Astrocyte (in vitro differentiated cells and primary cell): Measurements from ENCODE around the gene MIEF2. TPM values are rescaled to one million over a fixed set of nuclear protein-coding genes. Genes with fewer than 3 reads are reported as not detected.
A peak's percentile ranks its signal among the peaks of the same experiment; 100 is the strongest.

Experiments used
- DNase-seq: peaks from one replicate; pipeline ENCODE4 v3.0.0-alpha.2; 2010; ENCODE audit warnings: low read depth
- FAIRE-seq: peaks from 2 replicates; lab custom pipeline; 2011; peaks lifted over from hg19 to GRCh38; lab: Jason Lieb, UNC
- H2AFZ ChIP-seq: 2 replicates; pipeline ENCODE4 v1.6.0; 2012; ENCODE audit warnings: low read depth, low read length, inconsistent platforms
- H3K27ac ChIP-seq: 2 replicates; pipeline ENCODE4 v1.5.1; 2011; ENCODE audit warnings: low read depth, low read length, inconsistent platforms
- H3K27me3 ChIP-seq: 2 replicates; pipeline ENCODE4 v1.6.0; 2011; ENCODE audit warnings: low read length, inconsistent platforms; ENCODE audit not compliant: insufficient read depth
- H3K36me3 ChIP-seq: 2 replicates; pipeline ENCODE4 v1.5.1; 2011; ENCODE audit warnings: low read length, inconsistent platforms; ENCODE audit not compliant: insufficient read depth
- H3K4me1 ChIP-seq: 2 replicates; pipeline ENCODE4 v1.5.1; 2011; ENCODE audit warnings: low read length, inconsistent platforms; ENCODE audit not compliant: insufficient read depth
- H3K4me2 ChIP-seq: 2 replicates; pipeline ENCODE4 v1.6.0; 2012; ENCODE audit warnings: low read length, inconsistent platforms
- H3K4me3 ChIP-seq: 2 replicates; pipeline ENCODE4 v1.5.1; 2011; ENCODE audit warnings: low read depth, mild to moderate bottlenecking, low read length, inconsistent platforms; ENCODE audit not compliant: insufficient read depth
- H3K79me2 ChIP-seq: 2 replicates; pipeline ENCODE4 v1.6.0; 2012; ENCODE audit warnings: mild to moderate bottlenecking, low read length, inconsistent platforms; ENCODE audit not compliant: insufficient read depth
- H3K9ac ChIP-seq: 2 replicates; pipeline ENCODE4 v1.6.0; 2012; ENCODE audit warnings: mild to moderate bottlenecking, low read length, inconsistent platforms
- H3K9me3 ChIP-seq: 2 replicates; pipeline ENCODE4 v1.5.1; 2012; ENCODE audit warnings: low read depth, mild to moderate bottlenecking, low read length, inconsistent platforms; ENCODE audit not compliant: insufficient read depth
- H4K20me1 ChIP-seq: 2 replicates; pipeline ENCODE4 v1.6.0; 2012; ENCODE audit warnings: low read length, inconsistent platforms; ENCODE audit not compliant: insufficient read depth
- H3K27ac Mint-ChIP-seq: one replicate; pipeline ENCODE4 v1.8.0; 2021; ENCODE audit warnings: mild to moderate bottlenecking, mixed read lengths; ENCODE audit not compliant: unreplicated experiment
- H3K27me3 Mint-ChIP-seq: one replicate; pipeline ENCODE4 v1.8.0; 2021; ENCODE audit warnings: low read depth, mixed read lengths; ENCODE audit not compliant: unreplicated experiment
- H3K36me3 Mint-ChIP-seq: one replicate; pipeline ENCODE4 v1.8.0; 2021; ENCODE audit warnings: low read depth, mixed read lengths; ENCODE audit not compliant: unreplicated experiment
- H3K4me1 Mint-ChIP-seq: one replicate; pipeline ENCODE4 v1.8.0; 2021; ENCODE audit warnings: low read depth, mixed read lengths; ENCODE audit not compliant: unreplicated experiment
- H3K4me3 Mint-ChIP-seq: one replicate; pipeline ENCODE4 v1.8.0; 2021; ENCODE audit warnings: mild to moderate bottlenecking, moderate library complexity, mixed read lengths; ENCODE audit not compliant: unreplicated experiment
- H3K9me3 Mint-ChIP-seq: one replicate; pipeline ENCODE4 v1.8.0; 2021; ENCODE audit warnings: mild to moderate bottlenecking, mixed read lengths; ENCODE audit not compliant: unreplicated experiment
- CTCF ChIP-seq: IDR thresholded peaks from 2 replicates; pipeline ENCODE4 v1.5.1; 2011; ENCODE audit warnings: low read depth, mild to moderate bottlenecking, inconsistent platforms, low read length, moderate library complexity; ENCODE audit not compliant: insufficient read depth
- EZH2 ChIP-seq: IDR thresholded peaks from 2 replicates; pipeline ENCODE4 v1.6.1; 2012; ENCODE audit warnings: mild to moderate bottlenecking, low read length, inconsistent platforms; ENCODE audit not compliant: insufficient read depth
- total RNA-seq: library from RNA; stranded (reverse); gene quantifications from 2 replicates; pipeline ENCODE4 v1.2.1, GENCODE V29; 2021

Gene MIEF2
- total RNA-seq, 1 donor from 2014 or later, result 14.1 TPM

DNA sequence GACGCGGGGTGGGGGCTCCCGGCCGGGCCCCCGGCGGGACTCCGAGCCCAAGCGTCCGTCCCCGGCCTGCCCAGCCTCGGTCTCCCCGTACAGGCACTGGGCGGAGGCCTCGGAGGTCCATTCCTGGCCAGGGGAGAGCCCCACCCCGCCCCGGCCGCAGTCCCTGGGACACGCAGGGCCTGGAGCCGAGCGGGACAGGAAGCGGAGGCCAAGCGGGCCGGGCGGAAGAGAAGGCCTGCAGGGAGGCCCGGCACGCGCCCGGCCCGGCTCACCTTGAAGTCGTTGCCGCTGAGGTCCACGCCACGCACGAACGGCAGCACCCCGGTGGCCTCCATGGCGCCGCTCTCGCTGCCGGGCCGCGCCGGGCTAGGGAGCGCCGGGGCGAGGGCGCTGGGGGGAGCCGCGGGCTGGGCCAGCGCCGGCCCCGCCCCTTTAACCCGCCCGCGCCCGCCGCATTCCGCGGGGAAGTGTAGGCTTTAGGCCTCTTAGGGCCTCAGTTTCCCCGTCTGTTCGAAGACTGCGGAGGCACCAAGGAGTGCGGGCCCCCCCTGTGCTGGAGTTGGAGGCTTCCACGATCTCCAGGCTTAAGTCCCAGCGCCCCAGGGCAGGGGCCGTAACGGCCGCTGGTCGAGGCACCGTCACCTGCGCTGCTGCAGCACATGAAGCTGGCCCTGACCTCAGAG lies 2.0 kb upstream of the MIEF2 start, which contains the start of gene FLII:
TSS of gene FLII (minus strand) at position 383 of the 683 bp plus-strand sequence. CDS start at position 335, 48 bp downstream.
- peaks cover 53% of the 10 kb centered on the region for H4K20me1 ChIP-seq
- FAIRE-seq (no peak), DNase-seq (peak; percentile 23)
- no peaks in the 10 kb centered on the region for H3K9me3 ChIP-seq
- H3K36me3 Mint-ChIP-seq, result peaks cover 5% of the 10 kb centered on the region
- H3K27ac ChIP-seq, result peak within 1 kb of the TSS; percentile 90
- H3K27ac Mint-ChIP-seq, result peak within 1 kb of the TSS; percentile 97
- H3K4me3 Mint-ChIP-seq, result peak within 1 kb of the TSS; percentile 98
- peaks cover 12% of the 10 kb centered on the region for H3K36me3 ChIP-seq
- peak within 1 kb of the TSS; percentile 92 for H3K4me2 ChIP-seq
- H3K4me1 Mint-ChIP-seq, result peaks cover 21% of the 10 kb centered on the region
- peaks cover 26% of the 10 kb centered on the region for H3K4me1 ChIP-seq
- H3K27me3 Mint-ChIP-seq, result no peaks in the 10 kb centered on the region
- peak within 1 kb of the TSS; percentile 95 for H3K9ac ChIP-seq
- peaks cover 62% of the 10 kb centered on the region for H3K79me2 ChIP-seq
- TF ChIP-seq CTCF (no peak), EZH2 (no peak)
- H3K9me3 Mint-ChIP-seq, result no peaks in the 10 kb centered on the region
- peak within 1 kb of the TSS; percentile 90 for H2AFZ ChIP-seq
- H3K27me3 ChIP-seq, result no peaks in the 10 kb centered on the region
- peak within 1 kb of the TSS; percentile 84 for H3K4me3 ChIP-seq

GRCh38 chr17:18259621-18260331 lies 686 bp upstream of the MIEF2 start:
- Histone ChIP-seq H3K4me3 (peak overlapping the region; percentile 75), H3K36me3 (peaks cover 13% of the 10 kb centered on the region), H3K27ac (peak overlapping the region; percentile 46), H3K79me2 (peaks cover 60% of the 10 kb centered on the region), H2AFZ (peak overlapping the region; percentile 65), H3K9ac (peak overlapping the region; percentile 14), H4K20me1 (peaks cover 41% of the 10 kb centered on the region), H3K4me2 (peak overlapping the region; percentile 90), H3K27me3 (no peaks in the 10 kb centered on the region), H3K4me1 (peaks cover 26% of the 10 kb centered on the region), H3K9me3 (no peaks in the 10 kb centered on the region)
- H3K4me1 Mint-ChIP-seq, result peaks cover 21% of the 10 kb centered on the region
- H3K27ac Mint-ChIP-seq, result peak overlapping the region; percentile 81
- FAIRE-seq (no peak), DNase-seq (peak; percentile 36)
- H3K27me3 Mint-ChIP-seq, result no peaks in the 10 kb centered on the region
- H3K4me3 Mint-ChIP-seq, result peak overlapping the region; percentile 86
- no peaks in the 10 kb centered on the region for H3K9me3 Mint-ChIP-seq
- no peak for TF ChIP-seq CTCF
- TF ChIP-seq EZH2, result no peak
- peaks cover 5% of the 10 kb centered on the region for H3K36me3 Mint-ChIP-seq
